Left ventricle myocardium inferior (tissue), 1 donor: ENCODE results near the gene DAZAP1. TPM values are rescaled to one million over a fixed set of nuclear protein-coding genes. Genes with fewer than 3 reads are reported as not detected.

Source experiments
- DNase-seq: peaks from one replicate; pipeline ENCODE4 v3.0.0-alpha.2; 2020
- H3K27ac ChIP-seq: fragments of 200-600 bp; replicated peaks from 2 replicates; pipeline ENCODE4 v1.8.0; 2021
- H3K27me3 ChIP-seq: fragments of 200-600 bp; 2 replicates; pipeline ENCODE4 v1.8.0; 2021; ENCODE audit warnings: low read depth
- H3K36me3 ChIP-seq: fragments of 200-600 bp; 2 replicates; pipeline ENCODE4 v1.8.0; 2021
- H3K4me1 ChIP-seq: fragments of 200-600 bp; 2 replicates; pipeline ENCODE4 v1.8.0; 2021
- H3K4me3 ChIP-seq: fragments of 200-600 bp; 2 replicates; pipeline ENCODE4 v1.8.0; 2021; ENCODE audit warnings: mild to moderate bottlenecking, moderate library complexity
- H3K9me3 ChIP-seq: fragments of 200-600 bp; replicated peaks from 2 replicates; pipeline ENCODE4 v1.8.0; 2021
- intact Hi-C: fragments of 100-400 bp; cut with micrococcal nuclease; formaldehyde crosslinking; loops from one replicate; pipeline ENCODE4 v1.11.0; 2022
- total RNA-seq: library from RNA; stranded (reverse); fragmentation: NEBNext Ultra II Directional; extraction: Animal tissue kit (Norgen Biotek cat#: 25700); gene quantifications from one replicate; pipeline ENCODE4 v1.2.1, GENCODE V29; 2021
- TF ChIP-seq, protein P1 (sequence below): fragments of 200-600 bp; IDR thresholded peaks from 2 replicates; pipeline ENCODE4 v1.8.0; 2021; ENCODE audit warnings: antibody characterized with exemption, mild to moderate bottlenecking, borderline replicate concordance
- donor health status: DM: no; HTN: yes; CAD: no; lungs with severe emphysema.

Gene DAZAP1
- total RNA-seq, 1 donor from 2014 or later, result 81.8 TPM

DNA sequence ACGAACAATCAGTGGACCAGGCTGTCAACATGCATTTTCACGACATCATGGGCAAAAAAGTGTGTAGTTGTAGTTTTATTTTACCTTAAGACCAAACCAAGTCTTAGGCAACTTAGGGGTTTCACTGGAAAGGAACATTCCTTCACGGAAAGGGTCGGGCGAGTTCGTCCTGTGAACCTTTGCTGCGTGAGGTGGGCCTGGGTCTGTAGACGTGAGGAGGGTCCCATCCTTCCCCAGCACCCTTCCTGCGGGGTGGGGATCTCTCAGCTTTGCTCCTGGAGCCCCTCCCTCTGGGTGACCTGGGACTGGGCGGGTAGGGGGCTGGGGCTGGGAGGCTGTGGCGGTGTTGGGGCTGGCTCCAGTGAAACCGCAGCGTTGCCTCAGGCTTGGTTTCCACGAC is 18.5 kb downstream of the DAZAP1 start:
- TF ChIP-seq, protein P1, sequence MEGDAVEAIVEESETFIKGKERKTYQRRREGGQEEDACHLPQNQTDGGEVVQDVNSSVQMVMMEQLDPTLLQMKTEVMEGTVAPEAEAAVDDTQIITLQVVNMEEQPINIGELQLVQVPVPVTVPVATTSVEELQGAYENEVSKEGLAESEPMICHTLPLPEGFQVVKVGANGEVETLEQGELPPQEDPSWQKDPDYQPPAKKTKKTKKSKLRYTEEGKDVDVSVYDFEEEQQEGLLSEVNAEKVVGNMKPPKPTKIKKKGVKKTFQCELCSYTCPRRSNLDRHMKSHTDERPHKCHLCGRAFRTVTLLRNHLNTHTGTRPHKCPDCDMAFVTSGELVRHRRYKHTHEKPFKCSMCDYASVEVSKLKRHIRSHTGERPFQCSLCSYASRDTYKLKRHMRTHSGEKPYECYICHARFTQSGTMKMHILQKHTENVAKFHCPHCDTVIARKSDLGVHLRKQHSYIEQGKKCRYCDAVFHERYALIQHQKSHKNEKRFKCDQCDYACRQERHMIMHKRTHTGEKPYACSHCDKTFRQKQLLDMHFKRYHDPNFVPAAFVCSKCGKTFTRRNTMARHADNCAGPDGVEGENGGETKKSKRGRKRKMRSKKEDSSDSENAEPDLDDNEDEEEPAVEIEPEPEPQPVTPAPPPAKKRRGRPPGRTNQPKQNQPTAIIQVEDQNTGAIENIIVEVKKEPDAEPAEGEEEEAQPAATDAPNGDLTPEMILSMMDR, result no peak
- Histone ChIP-seq H3K4me3 (no peak overlapping the region), H3K9me3 (no peaks in the 10 kb centered on the region), H3K4me1 (peaks cover 40% of the 10 kb centered on the region), H3K36me3 (peaks cover 88% of the 10 kb centered on the region), H3K27me3 (no peaks in the 10 kb centered on the region), H3K27ac (no peak overlapping the region)
- intact Hi-C loops, result no loop called here
- DNase-seq, result no peak

DNA sequence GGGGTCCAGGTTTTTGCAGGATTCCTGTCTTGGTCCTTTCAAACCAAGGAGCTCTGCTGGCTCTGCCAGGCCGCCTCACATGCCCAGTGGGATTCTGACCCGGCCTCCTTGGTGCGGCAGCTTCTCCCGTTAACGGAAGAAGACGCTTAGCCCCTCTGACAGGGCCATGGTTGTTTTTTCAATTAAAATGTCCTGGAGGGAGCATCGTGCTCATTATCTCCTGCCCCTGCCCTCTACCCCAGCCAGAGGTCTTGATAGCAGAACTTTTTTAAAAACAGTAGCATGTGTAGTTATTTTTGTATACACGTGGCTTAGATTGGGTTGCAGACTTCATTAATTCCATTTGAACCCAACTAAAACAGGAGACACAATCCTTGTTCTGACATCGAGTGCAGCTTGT is 19.4 kb downstream of the DAZAP1 start:
- TF ChIP-seq, protein P1, result no peak
- Histone ChIP-seq H3K4me3 (no peak overlapping the region), H3K27me3 (no peaks in the 10 kb centered on the region), H3K9me3 (no peaks in the 10 kb centered on the region), H3K4me1 (peaks cover 45% of the 10 kb centered on the region), H3K36me3 (peaks cover 88% of the 10 kb centered on the region), H3K27ac (no peak overlapping the region)
- DNase-seq, result no peak
- intact Hi-C loops, result no loop called here

DNA sequence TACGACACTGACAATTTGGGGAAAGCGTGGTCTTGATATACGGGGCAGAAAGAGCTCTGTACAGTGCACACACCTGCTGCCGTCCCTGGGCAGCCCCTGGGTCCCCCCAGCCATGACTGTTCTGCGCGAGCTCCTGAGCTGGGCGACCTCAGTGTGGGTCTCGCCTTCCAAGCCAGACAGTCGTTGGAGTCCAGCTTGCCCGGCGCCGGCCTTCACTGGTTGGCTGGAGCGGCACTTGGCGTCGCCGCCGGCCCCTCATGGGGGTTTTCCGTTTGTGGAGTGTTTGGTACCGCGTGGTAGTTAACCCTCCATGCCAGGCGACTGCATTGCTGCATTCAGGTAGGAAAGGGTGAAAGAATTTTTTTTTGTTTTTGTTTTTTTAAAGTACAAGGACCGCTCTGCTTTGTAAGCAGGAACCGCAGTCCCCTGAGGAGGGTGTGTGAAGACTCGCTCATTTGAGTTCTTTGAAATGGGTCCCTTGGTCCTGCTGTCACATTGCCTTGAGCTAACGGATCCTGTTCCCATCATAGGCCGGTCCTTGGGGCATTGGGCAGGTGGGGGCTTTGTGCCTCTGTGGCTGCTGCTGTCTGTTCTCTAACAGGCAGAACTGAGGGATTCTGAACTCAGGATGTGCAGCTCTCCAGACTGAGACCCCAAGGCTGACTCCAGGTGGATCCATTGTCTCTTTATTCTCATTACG is 20.0 kb downstream of the DAZAP1 start:
- TF ChIP-seq, protein P1, result no peak

DNA sequence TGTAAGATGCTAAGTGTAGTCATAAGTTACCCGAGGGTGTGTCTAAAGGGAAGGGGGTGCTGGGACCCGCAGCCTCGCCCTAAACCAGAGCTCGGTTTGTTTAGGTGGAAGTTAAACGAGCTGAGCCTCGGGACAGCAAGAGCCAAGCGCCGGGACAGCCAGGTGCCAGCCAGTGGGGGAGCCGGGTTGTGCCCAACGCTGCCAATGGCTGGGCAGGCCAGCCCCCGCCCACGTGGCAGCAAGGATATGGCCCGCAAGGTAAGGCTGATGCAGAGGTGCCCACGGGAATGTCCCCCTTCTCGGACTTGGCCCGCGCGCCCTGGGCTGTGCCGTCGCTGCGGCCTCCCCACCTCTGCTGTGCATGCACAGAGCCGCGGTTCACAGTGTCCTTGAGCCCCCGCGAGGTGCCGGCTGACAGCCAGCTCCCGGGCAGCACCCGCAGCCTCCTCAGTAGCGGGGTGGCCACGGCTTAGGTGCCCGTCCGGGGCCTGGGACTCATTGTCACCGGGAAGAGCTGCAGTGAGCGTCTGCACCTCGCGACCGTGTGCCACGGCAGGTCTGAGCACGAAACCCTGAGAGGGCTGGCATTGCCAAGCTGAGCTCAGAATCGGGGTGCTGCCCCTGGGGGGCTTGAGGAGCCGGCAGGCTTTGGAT is 21.5 kb downstream of the DAZAP1 start:
- Histone ChIP-seq H3K4me1 (peaks cover 40% of the 10 kb centered on the region), H3K4me3 (no peak overlapping the region), H3K27ac (peak overlapping the region; percentile 84), H3K36me3 (peaks cover 88% of the 10 kb centered on the region), H3K9me3 (no peaks in the 10 kb centered on the region), H3K27me3 (no peaks in the 10 kb centered on the region)
- TF ChIP-seq, protein P1, result no peak
- intact Hi-C loops, result no loop called here
- DNase-seq, result no peak

More for the DNA sequence above, 20.0 kb downstream of the DAZAP1 start:
- DNase-seq, result no peak
- H3K27me3 ChIP-seq, result no peaks in the 10 kb centered on the region
- H3K4me3 ChIP-seq, result no peak overlapping the region
- no peaks in the 10 kb centered on the region for H3K9me3 ChIP-seq
- H3K4me1 ChIP-seq, result peaks cover 40% of the 10 kb centered on the region
- H3K36me3 ChIP-seq, result peaks cover 88% of the 10 kb centered on the region
- H3K27ac ChIP-seq, result no peak overlapping the region
- intact Hi-C loops, result no loop called here

DNA sequence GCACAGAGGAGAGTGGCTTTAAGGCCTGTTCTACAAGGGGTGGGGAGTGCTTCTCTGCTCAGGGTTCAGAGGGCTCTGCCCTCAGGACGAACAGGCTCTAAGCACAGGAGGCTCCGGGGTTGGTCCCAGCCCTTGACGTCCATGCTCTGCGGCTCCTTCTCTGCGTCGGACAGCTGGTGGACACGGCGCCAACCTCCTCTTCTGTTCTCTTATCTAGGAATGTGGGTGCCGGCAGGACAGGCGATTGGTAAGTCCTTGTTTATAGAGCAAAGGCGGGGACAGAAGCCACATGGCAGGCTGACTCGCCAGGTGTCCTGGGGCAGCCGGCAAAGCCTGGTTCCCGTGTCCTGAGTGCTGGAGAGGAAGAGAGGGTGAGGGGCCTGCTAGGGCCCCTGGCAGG is 22.4 kb downstream of the DAZAP1 start:
- H3K27me3 ChIP-seq, result no peaks in the 10 kb centered on the region
- H3K9me3 ChIP-seq, result no peaks in the 10 kb centered on the region
- peaks cover 40% of the 10 kb centered on the region for H3K4me1 ChIP-seq
- DNase-seq, result peak; percentile 65
- H3K4me3 ChIP-seq, result no peak overlapping the region
- intact Hi-C loops, result no loop called here
- TF ChIP-seq, protein P1, result no peak
- peak overlapping the region; percentile 84 for H3K27ac ChIP-seq
- H3K36me3 ChIP-seq, result peaks cover 91% of the 10 kb centered on the region
